ENCODE data around the gene PRORP. TPM values are rescaled to one million over a fixed set of nuclear protein-coding genes. Genes with fewer than 3 reads are reported as not detected.

PRORP gene
- total and polyA plus RNA-seq, 2 of the 13 experiments (the other 11 are each of a cell fraction or from before 2014, with no cell fraction given) = 48.9 to 88.7 TPM

DNA sequence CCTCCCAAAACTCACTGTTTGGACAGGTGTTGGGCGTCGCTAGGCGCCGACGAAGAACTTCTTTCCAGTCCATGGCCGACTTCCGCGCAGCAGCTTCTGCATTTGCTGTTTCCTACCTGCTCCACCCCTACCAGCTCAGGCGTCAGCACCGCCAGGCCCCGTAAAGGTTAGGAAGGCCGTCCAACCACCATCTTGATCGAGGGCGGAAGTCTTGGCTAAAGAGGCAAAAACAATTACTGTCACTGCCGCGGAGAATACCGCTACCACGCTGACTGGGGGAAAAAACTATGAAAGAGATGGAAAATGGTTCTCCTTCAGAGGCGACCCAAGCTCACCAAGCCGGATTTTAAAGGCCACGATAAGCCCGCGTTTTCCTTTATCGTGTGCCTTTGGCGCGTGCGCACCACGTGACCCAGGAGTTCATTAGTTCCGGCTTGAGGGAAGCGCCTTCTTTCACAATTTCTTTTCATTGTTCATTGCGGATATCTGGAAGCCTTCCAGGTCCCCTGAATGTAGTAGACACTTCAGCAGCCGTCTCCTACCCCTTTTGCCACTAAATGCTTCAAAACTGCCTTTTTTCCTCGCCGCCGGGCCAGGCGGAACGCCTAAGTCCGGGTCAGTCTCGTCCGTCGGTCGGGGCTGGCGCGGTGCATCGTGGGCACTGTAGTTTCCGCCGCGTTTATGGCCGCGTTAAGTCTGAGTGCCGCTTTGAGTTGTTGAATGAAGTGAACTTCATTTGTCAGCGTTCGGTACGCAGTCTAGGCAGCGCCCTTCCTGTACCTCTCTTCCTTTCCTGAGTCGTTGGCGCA, at the start of gene PRORP, which contains the start of gene PPP2R3C (continued):
- TF ChIP-seq, protein P1, sequence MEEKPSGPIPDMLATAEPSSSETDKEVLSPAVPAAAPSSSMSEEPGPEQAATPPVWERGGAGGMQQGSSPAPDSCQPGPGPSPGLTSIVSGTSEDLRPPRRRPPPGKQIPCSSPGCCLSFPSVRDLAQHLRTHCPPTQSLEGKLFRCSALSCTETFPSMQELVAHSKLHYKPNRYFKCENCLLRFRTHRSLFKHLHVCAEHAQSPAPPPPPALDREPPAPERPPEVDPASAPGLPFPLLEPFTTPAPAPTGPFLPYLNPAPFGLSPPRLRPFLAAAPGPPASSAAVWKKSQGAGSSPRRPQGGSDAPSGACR (CRISPR knock-in tag; IDR thresholded peaks at IDR 0.05) = peak; percentile 95
- TF ChIP-seq, protein P2, sequence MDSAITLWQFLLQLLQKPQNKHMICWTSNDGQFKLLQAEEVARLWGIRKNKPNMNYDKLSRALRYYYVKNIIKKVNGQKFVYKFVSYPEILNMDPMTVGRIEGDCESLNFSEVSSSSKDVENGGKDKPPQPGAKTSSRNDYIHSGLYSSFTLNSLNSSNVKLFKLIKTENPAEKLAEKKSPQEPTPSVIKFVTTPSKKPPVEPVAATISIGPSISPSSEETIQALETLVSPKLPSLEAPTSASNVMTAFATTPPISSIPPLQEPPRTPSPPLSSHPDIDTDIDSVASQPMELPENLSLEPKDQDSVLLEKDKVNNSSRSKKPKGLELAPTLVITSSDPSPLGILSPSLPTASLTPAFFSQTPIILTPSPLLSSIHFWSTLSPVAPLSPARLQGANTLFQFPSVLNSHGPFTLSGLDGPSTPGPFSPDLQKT (CRISPR knock-in tag; IDR thresholded peaks at IDR 0.05; ENCODE audit: borderline replicate concordance) = peak; percentile 62; the same call in 1 of the 2 replicates
- TF ChIP-seq, protein P3, sequence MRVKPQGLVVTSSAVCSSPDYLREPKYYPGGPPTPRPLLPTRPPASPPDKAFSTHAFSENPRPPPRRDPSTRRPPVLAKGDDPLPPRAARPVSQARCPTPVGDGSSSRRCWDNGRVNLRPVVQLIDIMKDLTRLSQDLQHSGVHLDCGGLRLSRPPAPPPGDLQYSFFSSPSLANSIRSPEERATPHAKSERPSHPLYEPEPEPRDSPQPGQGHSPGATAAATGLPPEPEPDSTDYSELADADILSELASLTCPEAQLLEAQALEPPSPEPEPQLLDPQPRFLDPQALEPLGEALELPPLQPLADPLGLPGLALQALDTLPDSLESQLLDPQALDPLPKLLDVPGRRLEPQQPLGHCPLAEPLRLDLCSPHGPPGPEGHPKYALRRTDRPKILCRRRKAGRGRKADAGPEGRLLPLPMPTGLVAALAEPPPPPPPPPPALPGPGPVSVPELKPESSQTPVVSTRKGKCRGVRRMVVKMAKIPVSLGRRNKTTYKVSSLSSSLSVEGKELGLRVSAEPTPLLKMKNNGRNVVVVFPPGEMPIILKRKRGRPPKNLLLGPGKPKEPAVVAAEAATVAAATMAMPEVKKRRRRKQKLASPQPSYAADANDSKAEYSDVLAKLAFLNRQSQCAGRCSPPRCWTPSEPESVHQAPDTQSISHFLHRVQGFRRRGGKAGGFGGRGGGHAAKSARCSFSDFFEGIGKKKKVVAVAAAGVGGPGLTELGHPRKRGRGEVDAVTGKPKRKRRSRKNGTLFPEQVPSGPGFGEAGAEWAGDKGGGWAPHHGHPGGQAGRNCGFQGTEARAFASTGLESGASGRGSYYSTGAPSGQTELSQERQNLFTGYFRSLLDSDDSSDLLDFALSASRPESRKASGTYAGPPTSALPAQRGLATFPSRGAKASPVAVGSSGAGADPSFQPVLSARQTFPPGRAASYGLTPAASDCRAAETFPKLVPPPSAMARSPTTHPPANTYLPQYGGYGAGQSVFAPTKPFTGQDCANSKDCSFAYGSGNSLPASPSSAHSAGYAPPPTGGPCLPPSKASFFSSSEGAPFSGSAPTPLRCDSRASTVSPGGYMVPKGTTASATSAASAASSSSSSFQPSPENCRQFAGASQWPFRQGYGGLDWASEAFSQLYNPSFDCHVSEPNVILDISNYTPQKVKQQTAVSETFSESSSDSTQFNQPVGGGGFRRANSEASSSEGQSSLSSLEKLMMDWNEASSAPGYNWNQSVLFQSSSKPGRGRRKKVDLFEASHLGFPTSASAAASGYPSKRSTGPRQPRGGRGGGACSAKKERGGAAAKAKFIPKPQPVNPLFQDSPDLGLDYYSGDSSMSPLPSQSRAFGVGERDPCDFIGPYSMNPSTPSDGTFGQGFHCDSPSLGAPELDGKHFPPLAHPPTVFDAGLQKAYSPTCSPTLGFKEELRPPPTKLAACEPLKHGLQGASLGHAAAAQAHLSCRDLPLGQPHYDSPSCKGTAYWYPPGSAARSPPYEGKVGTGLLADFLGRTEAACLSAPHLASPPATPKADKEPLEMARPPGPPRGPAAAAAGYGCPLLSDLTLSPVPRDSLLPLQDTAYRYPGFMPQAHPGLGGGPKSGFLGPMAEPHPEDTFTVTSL (CRISPR knock-in tag; IDR thresholded peaks at IDR 0.05; ENCODE audit: borderline replicate concordance) = no peak
- TF ChIP-seq ZNF296 (CRISPR knock-in tag; conservative IDR thresholded peaks at IDR 0.05) (peak; percentile 81; the same call in 1 of the 2 replicates), HNF4G (IDR thresholded peaks at IDR 0.05; ENCODE audit: borderline replicate concordance, low read depth, low read length) (peak; percentile 37; the same call in 1 of the 2 replicates), HNF4G (CRISPR knock-in tag; IDR thresholded peaks at IDR 0.05; ENCODE audit: borderline replicate concordance, low read depth) (peak; percentile 64), ZNF772 (CRISPR knock-in tag; IDR thresholded peaks at IDR 0.05) (no peak; the same call in none of the 2 replicates)
- TF ChIP-seq, protein P4, sequence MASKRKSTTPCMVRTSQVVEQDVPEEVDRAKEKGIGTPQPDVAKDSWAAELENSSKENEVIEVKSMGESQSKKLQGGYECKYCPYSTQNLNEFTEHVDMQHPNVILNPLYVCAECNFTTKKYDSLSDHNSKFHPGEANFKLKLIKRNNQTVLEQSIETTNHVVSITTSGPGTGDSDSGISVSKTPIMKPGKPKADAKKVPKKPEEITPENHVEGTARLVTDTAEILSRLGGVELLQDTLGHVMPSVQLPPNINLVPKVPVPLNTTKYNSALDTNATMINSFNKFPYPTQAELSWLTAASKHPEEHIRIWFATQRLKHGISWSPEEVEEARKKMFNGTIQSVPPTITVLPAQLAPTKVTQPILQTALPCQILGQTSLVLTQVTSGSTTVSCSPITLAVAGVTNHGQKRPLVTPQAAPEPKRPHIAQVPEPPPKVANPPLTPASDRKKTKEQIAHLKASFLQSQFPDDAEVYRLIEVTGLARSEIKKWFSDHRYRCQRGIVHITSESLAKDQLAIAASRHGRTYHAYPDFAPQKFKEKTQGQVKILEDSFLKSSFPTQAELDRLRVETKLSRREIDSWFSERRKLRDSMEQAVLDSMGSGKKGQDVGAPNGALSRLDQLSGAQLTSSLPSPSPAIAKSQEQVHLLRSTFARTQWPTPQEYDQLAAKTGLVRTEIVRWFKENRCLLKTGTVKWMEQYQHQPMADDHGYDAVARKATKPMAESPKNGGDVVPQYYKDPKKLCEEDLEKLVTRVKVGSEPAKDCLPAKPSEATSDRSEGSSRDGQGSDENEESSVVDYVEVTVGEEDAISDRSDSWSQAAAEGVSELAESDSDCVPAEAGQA (IDR thresholded peaks at IDR 0.05; ENCODE audit: low read depth) = peak; percentile 99
- TF ChIP-seq, protein P4 (CRISPR knock-in tag; IDR thresholded peaks at IDR 0.05; ENCODE audit: borderline replicate concordance) = peak; percentile 96; the same call in 1 of the 2 replicates
- TF ChIP-seq, protein P5, sequence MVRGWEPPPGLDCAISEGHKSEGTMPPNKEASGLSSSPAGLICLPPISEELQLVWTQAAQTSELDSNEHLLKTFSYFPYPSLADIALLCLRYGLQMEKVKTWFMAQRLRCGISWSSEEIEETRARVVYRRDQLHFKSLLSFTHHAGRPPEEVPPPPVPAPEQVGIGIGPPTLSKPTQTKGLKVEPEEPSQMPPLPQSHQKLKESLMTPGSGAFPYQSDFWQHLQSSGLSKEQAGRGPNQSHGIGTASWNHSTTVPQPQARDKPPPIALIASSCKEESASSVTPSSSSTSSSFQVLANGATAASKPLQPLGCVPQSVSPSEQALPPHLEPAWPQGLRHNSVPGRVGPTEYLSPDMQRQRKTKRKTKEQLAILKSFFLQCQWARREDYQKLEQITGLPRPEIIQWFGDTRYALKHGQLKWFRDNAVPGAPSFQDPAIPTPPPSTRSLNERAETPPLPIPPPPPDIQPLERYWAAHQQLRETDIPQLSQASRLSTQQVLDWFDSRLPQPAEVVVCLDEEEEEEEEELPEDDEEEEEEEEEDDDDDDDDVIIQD (CRISPR knock-in tag; IDR thresholded peaks at IDR 0.05; ENCODE audit: low read depth) = peak; percentile 85

All from HepG2 (cell line).